Panc1 (cell line): Measurements from ENCODE around the gene ENTREP3.
A peak's percentile ranks its signal among the peaks of the same experiment; 100 is the strongest.

Experiments used
- CTCF ChIP-seq: fragments of 450-650 bp; IDR thresholded peaks from 2 replicates; pipeline ENCODE4 v1.5.1; 2017; ENCODE audit warnings: mild to moderate bottlenecking
- POLR2AphosphoS5 ChIP-seq: IDR thresholded peaks from 2 replicates; pipeline ENCODE4 v1.6.1; 2012; ENCODE audit warnings: mild to moderate bottlenecking, low read depth, low read length, moderate library complexity
- REST ChIP-seq, 2 experiments: IDR thresholded peaks; 2 replicates each; pipeline ENCODE4 v1.6.1; 2011 to 2012; ENCODE audit warnings: low read depth in 2 of 2, control low read depth in 1 of 2, low read length in 1 of 2, mild to moderate bottlenecking in 1 of 2, moderate library complexity in 1 of 2; ENCODE audit not compliant: insufficient read depth in 1 of 2

GRCh38 chr1:155244368-155245162, 10.7 kb downstream of the ENTREP3 start:
- TF ChIP-seq CTCF (no peak), REST (IDR thresholded peaks at IDR 0.05; ENCODE audit: insufficient read depth in 1 of 2, low read depth in 2 of 2, low read length in 1 of 2) (peak in 1 of 2 experiments; percentile 22; a peak in 1 of 4 replicates), POLR2AphosphoS5 (peak; percentile 97)
